Stomach (tissue), 4 donors: Measurements from ENCODE around the gene TUBGCP3.

Source experiments
- POLR2AphosphoS5 ChIP-seq, 3 donors: sonication (generic); formaldehyde crosslinking; IDR thresholded peaks; one replicate each; pipeline ENCODE4 v1.6.1; 2016; ENCODE audit warnings: antibody characterized with exemption in 3 of 3
- TF ChIP-seq, protein P1 (sequence below), 7 experiments: fragments of 450-650 bp in 4 of 7; fragments of 200-600 bp in 3 of 7; sonication (generic) in 3 of 7; IDR thresholded peaks; one replicate each; pipeline ENCODE4 v1.5.1; 2016 to 2019; ENCODE audit warnings: antibody characterized with exemption in 7 of 7, control low read depth in 2 of 7, mild to moderate bottlenecking in 1 of 7

DNA sequence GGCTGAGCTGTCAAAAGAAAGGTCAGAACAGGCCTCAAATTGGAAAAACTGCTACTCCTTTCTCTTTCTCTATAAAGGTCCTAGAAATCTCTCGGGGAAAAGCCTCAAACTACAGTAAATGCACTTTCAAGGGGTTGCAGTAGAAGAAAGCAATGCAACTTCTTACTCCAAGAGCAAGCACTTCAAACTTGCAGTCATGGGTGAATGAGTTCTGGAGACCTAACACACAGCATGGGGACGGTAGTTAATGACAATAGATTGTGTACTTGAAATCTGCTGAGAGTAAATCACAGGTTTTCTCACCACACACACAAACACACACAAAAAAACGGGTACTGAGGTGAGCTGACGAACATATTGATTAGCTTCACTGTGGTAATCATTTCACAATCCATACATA, 11.8 kb downstream of the TUBGCP3 start:
- TF ChIP-seq, protein P1, sequence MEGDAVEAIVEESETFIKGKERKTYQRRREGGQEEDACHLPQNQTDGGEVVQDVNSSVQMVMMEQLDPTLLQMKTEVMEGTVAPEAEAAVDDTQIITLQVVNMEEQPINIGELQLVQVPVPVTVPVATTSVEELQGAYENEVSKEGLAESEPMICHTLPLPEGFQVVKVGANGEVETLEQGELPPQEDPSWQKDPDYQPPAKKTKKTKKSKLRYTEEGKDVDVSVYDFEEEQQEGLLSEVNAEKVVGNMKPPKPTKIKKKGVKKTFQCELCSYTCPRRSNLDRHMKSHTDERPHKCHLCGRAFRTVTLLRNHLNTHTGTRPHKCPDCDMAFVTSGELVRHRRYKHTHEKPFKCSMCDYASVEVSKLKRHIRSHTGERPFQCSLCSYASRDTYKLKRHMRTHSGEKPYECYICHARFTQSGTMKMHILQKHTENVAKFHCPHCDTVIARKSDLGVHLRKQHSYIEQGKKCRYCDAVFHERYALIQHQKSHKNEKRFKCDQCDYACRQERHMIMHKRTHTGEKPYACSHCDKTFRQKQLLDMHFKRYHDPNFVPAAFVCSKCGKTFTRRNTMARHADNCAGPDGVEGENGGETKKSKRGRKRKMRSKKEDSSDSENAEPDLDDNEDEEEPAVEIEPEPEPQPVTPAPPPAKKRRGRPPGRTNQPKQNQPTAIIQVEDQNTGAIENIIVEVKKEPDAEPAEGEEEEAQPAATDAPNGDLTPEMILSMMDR (IDR thresholded peaks at IDR 0.05): no peak
- no peak for TF ChIP-seq POLR2AphosphoS5 (IDR thresholded peaks at IDR 0.05)
